Measurements from ENCODE around the gene P2RY1.

- TF ChIP-seq CTCF (IDR thresholded peaks at IDR 0.05): no peak
- TF ChIP-seq POLR2AphosphoS5 (IDR thresholded peaks at IDR 0.05): no peak
- no peak for TF ChIP-seq POLR2A (IDR thresholded peaks at IDR 0.05)
Observed at GRCh38 chr3:152836269-152836668, 1.3 kb downstream of the P2RY1 start.

Data from breast epithelium (tissue), 3 donors.